Psoas muscle (tissue), 8 donors: ENCODE data around the gene DYNC1LI1. TPM values are rescaled to one million over a fixed set of nuclear protein-coding genes. Genes with fewer than 3 reads are reported as not detected.
"Not testable (repeated sequence)": the region's sequence is repeated elsewhere in the genome, so short reads cannot be mapped to it uniquely, and the experiment has no call there.

Experiments used
- ATAC-seq, 4 donors: fragments of 200-7000 bp; cut with Tn5 transposase; one replicate each; pipeline ENCODE4 v1.9.1; 2020; ENCODE audit warnings: moderate library complexity in 3 of 4, mild to moderate bottlenecking in 2 of 4
- DNase-seq, 2 donors: peaks; one replicate each; pipeline ENCODE4 v3.0.0-alpha.2; 2020
- H3K27ac ChIP-seq: fragments of 200-600 bp; one replicate; pipeline ENCODE4 v1.8.0; 2022
- H3K27me3 ChIP-seq, 3 donors: fragments of 200-600 bp in 1 of 3; one replicate each; pipeline versions ENCODE4 v1.6.1 to v1.8.0; 2013 to 2022; ENCODE audit warnings: low read length in 2 of 3, mild to moderate bottlenecking in 2 of 3, moderate library complexity in 1 of 3; ENCODE audit not compliant: insufficient read depth in 3 of 3
- H3K36me3 ChIP-seq, 2 donors: fragments of 200-600 bp in 1 of 2; one replicate each; pipeline versions ENCODE4 v1.6.1 to v1.8.0; 2013 to 2022; ENCODE audit warnings: low read depth in 1 of 2, mild to moderate bottlenecking in 1 of 2, moderate library complexity in 1 of 2; ENCODE audit not compliant: insufficient read depth in 1 of 2
- H3K4me1 ChIP-seq: fragments of 200-600 bp; one replicate; pipeline ENCODE4 v1.8.0; 2022
- H3K4me3 ChIP-seq: fragments of 200-600 bp; one replicate; pipeline ENCODE4 v1.8.0; 2022; ENCODE audit warnings: mild to moderate bottlenecking
- H3K9me3 ChIP-seq: fragments of 200-600 bp; one replicate; pipeline ENCODE4 v1.8.0; 2022
- CTCF ChIP-seq: fragments of 200-600 bp; IDR thresholded peaks from one replicate; pipeline ENCODE4 v1.8.0; 2022; ENCODE audit warnings: antibody characterized with exemption
- WGBS, 3 donors: extraction: QIAGEN DNeasy Blood & Tissue Kit; methylation state at CpG; one replicate each; pipeline versions ENCODE4 v1.1.6 to v1.1.7; 2013; 5-methylcytosine and 5-hydroxymethylcytosine counted together
- intact Hi-C, 2 donors: fragments of 100-400 bp; cut with DNase I; formaldehyde crosslinking; loops; one replicate each; pipeline versions ENCODE4 v1.11.0 to v1.14.2; 2022
- polyA plus RNA-seq, 3 donors: library from polyadenylated mRNA; stranded (reverse); fragments of 200-250 nt; gene quantifications; one replicate each; pipeline ENCODE4 v1.2.3, GENCODE V29; 2013
- total RNA-seq, 4 donors: library from RNA; stranded (reverse); fragmentation: NEBNext Ultra II Directional in 2 of 4; extraction: Animal tissue kit (Norgen Biotek cat#: 25700) in 2 of 4; gene quantifications; one replicate each; pipeline versions ENCODE4 v1.2.1 to v1.2.4, GENCODE V29; 2021 to 2023
- donor health status: healthy with polysubstance abuse.
- donor health status: DM: no; HTN: no; CAD: no; lungs with moderate emphysema.
- donor health status: Bipolar disorder and iron deficiency.
- donor health status: healthy.
- donor health status: DM: yes; HTN: yes; CAD: no.
- donor health status: DM: no; HTN: no; CAD: no.
- donor health status: DM: no; HTN: no; CAD: no.
- donor health status: DM: yes; HTN: yes; CAD: no.

Gene DYNC1LI1
- total and polyA plus RNA-seq, 7 donors: 37.4 to 56.8 (median 47.3) TPM

- ATAC-seq: no peak
- Histone ChIP-seq H3K36me3 (no peaks in the 10 kb centered on the region), H3K27me3 (no peaks in the 10 kb centered on the region), H3K9me3 (no peaks in the 10 kb centered on the region), H3K4me3 (no peak overlapping the region), H3K27ac (no peak overlapping the region), H3K4me1 (peaks cover 29% of the 10 kb centered on the region)
- WGBS, 3 donors: 68 to 81% (median 75%) methylated on average over 2 of the region's 2 CpGs
- DNase-seq: no peak
- intact Hi-C loops: no loop called here
- TF ChIP-seq CTCF: no peak
These were observed 21.4 kb upstream of the DYNC1LI1 start for GRCh38 chr3:32592011-32592410.

GRCh38 chr3:32591186-32591585 is 20.5 kb upstream of the DYNC1LI1 start:
- 91 to 100% (median 96%) methylated on average over 4 of the region's 4 CpGs for WGBS, 3 donors
- no peaks in the 10 kb centered on the region for H3K9me3 ChIP-seq
- no peak for TF ChIP-seq CTCF
- H3K4me3 ChIP-seq: no peak overlapping the region
- DNase-seq (no peak), ATAC-seq (no peak)
- no peaks in the 10 kb centered on the region for H3K36me3 ChIP-seq
- no peak overlapping the region for H3K27ac ChIP-seq
- intact Hi-C loops: no loop called here
- H3K4me1 ChIP-seq: peaks cover 25% of the 10 kb centered on the region
- no peaks in the 10 kb centered on the region for H3K27me3 ChIP-seq

- DNase-seq: no peak
- WGBS, 3 donors: 59 to 73% (median 71%) methylated on average over 3 of the region's 3 CpGs
These were observed 15.7 kb upstream of the DYNC1LI1 start for GRCh38 chr3:32586356-32586755.

GRCh38 chr3:32584660-32585059 is 14.0 kb upstream of the DYNC1LI1 start:
- no peak for TF ChIP-seq CTCF
- no peak for DNase-seq
- no peak for ATAC-seq
- Histone ChIP-seq H3K4me3 (no peak overlapping the region), H3K27me3 (peaks cover 0 to 3% (median 0%) of the 10 kb centered on the region in 3 donors), H3K36me3 (no peaks in the 10 kb centered on the region), H3K27ac (no peak overlapping the region), H3K9me3 (no peaks in the 10 kb centered on the region), H3K4me1 (no peaks in the 10 kb centered on the region)
- intact Hi-C loops: no loop called here
- WGBS, 3 donors: 14 to 22% (median 18%) methylated on average over 1 of the region's 1 CpG

More at GRCh38 chr3:32586356-32586755, 15.7 kb upstream of the DYNC1LI1 start:
- Histone ChIP-seq H3K36me3 (no peaks in the 10 kb centered on the region), H3K9me3 (no peaks in the 10 kb centered on the region), H3K4me3 (no peak overlapping the region), H3K4me1 (no peaks in the 10 kb centered on the region), H3K27me3 (peaks cover 0 to 3% (median 0%) of the 10 kb centered on the region in 3 donors), H3K27ac (no peak overlapping the region)
- ATAC-seq: no peak
- no peak for TF ChIP-seq CTCF
- intact Hi-C loops: no loop called here

- Histone ChIP-seq H3K9me3 (no peaks in the 10 kb centered on the region), H3K36me3 (no peaks in the 10 kb centered on the region), H3K4me1 (no peaks in the 10 kb centered on the region), H3K4me3 (no peak overlapping the region), H3K27ac (no peak overlapping the region), H3K27me3 (peaks cover 0 to 3% (median 0%) of the 10 kb centered on the region in 3 donors)
- no peak for ATAC-seq
- intact Hi-C loops: no loop called here
- no peak for DNase-seq
- 93 to 96% (median 94%) methylated on average over 3 of the region's 3 CpGs for WGBS, 3 donors
- TF ChIP-seq CTCF: no peak
These were observed 13.1 kb upstream of the DYNC1LI1 start for GRCh38 chr3:32583708-32584107.

GRCh38 chr3:32578669-32579068 is 8.0 kb upstream of the DYNC1LI1 start:
- not testable (repeated sequence) for ATAC-seq, H3K9me3 ChIP-seq, H3K36me3 ChIP-seq, H3K4me1 ChIP-seq, H3K27me3 ChIP-seq, DNase-seq, H3K27ac ChIP-seq, H3K4me3 ChIP-seq
- intact Hi-C loops: loop anchor here in 1 of 2 donors (10.0 kb wide), 1 partner anchor 106 kb away; the partner anchor contains the start of gene CNOT10
- 96 to 98% (median 96%) methylated on average over 21 to 31 of the region's 31 CpGs for WGBS, 3 donors
